WTC11 (cell line): ENCODE data around the gene OPRD1. TPM values are rescaled to one million over a fixed set of nuclear protein-coding genes. Genes with fewer than 3 reads are reported as not detected.
"Not testable (repeated sequence)": the region's sequence is repeated elsewhere in the genome, so short reads cannot be mapped to it uniquely, and the experiment has no call there.

ENCODE experiments used
- ATAC-seq: fragments of 200-7000 bp; cut with Tn5 transposase; 2 replicates; pipeline ENCODE4 v1.10.0; 2021; ENCODE audit warnings: mild to moderate bottlenecking, moderate library complexity
- CTCF ChIA-PET: fragments of 300-600 bp; sonication (Branson Sonifier 250); formaldehyde crosslinking; loops from one replicate; lab custom pipeline; 2021; ENCODE audit warnings: antibody characterized with exemption; lab: Charles Lee
- POLR2A ChIA-PET: fragments of 350-600 bp; sonication (Branson Sonifier 250); formaldehyde crosslinking; loops from one replicate; lab custom pipeline; 2021; ENCODE audit warnings: antibody characterized with exemption; lab: Charles Lee
- DNase-seq: peaks from one replicate; pipeline ENCODE4 v3.0.0; 2021; ENCODE audit warnings: low spot score
- H3K27ac Mint-ChIP-seq: 2 replicates; pipeline ENCODE4 v1.8.0; 2021; ENCODE audit warnings: mixed read lengths
- H3K27me3 Mint-ChIP-seq: 2 replicates; pipeline ENCODE4 v1.8.0; 2021; ENCODE audit warnings: low read depth, mild to moderate bottlenecking, moderate library complexity, mixed read lengths
- H3K36me3 Mint-ChIP-seq: 2 replicates; pipeline ENCODE4 v1.8.0; 2021; ENCODE audit warnings: mixed read lengths
- H3K4me1 Mint-ChIP-seq: 2 replicates; pipeline ENCODE4 v1.8.0; 2022; ENCODE audit warnings: mixed read lengths
- H3K4me3 Mint-ChIP-seq: 2 replicates; pipeline ENCODE4 v1.8.0; 2021; ENCODE audit warnings: mild to moderate bottlenecking, moderate library complexity, mixed read lengths
- H3K9me3 Mint-ChIP-seq: 2 replicates; pipeline ENCODE4 v1.8.0; 2021; ENCODE audit warnings: mixed read lengths
- CDX4 ChIP-seq: fragments of 250-450 bp; sonication (Bioruptor Pico); IDR thresholded peaks from 2 replicates; pipeline ENCODE4 v1.9.0; 2021; ENCODE audit warnings: moderate library complexity, mild to moderate bottlenecking, inconsistent platforms, borderline replicate concordance
- FOXP1 ChIP-seq: sonication (generic); formaldehyde crosslinking; IDR thresholded peaks from 2 replicates; pipeline ENCODE4 v1.8.0; 2022; ENCODE audit warnings: missing genetic modification reagents, mild to moderate bottlenecking, moderate library complexity, borderline replicate concordance
- GTF2I ChIP-seq: fragments of 250-450 bp; sonication (Bioruptor Pico); conservative IDR thresholded peaks from 2 replicates; pipeline ENCODE4 v1.4.0; 2021; ENCODE audit warnings: mild to moderate bottlenecking
- IRF2 ChIP-seq: sonication (generic); formaldehyde crosslinking; IDR thresholded peaks from 2 replicates; pipeline ENCODE4 v1.8.0; 2022; ENCODE audit warnings: low read depth, missing genetic modification reagents, borderline replicate concordance
- JAZF1 ChIP-seq: fragments of 250-450 bp; sonication (Bioruptor Pico); IDR thresholded peaks from 2 replicates; pipeline ENCODE4 v1.9.0; 2021; ENCODE audit warnings: moderate library complexity, mild to moderate bottlenecking, inconsistent platforms
- MLX ChIP-seq: sonication (generic); formaldehyde crosslinking; IDR thresholded peaks from 2 replicates; pipeline ENCODE4 v1.8.1; 2023; ENCODE audit warnings: mild to moderate bottlenecking, missing genetic modification reagents, moderate library complexity
- MYBL2 ChIP-seq: sonication (generic); formaldehyde crosslinking; IDR thresholded peaks from 2 replicates; pipeline ENCODE4 v1.8.1; 2023; ENCODE audit warnings: mild to moderate bottlenecking, moderate library complexity, missing genetic modification reagents
- NFATC4 ChIP-seq: fragments of 250-450 bp; sonication (Bioruptor Pico); IDR thresholded peaks from 2 replicates; pipeline ENCODE4 v1.9.0; 2021; ENCODE audit warnings: mild to moderate bottlenecking
- RELA ChIP-seq: sonication (generic); formaldehyde crosslinking; IDR thresholded peaks from 2 replicates; pipeline ENCODE4 v1.8.1; 2022; ENCODE audit warnings: missing genetic modification reagents, mild to moderate bottlenecking, borderline replicate concordance
- SMAD3 ChIP-seq: sonication (generic); formaldehyde crosslinking; IDR thresholded peaks from 2 replicates; pipeline ENCODE4 v1.8.0; 2022; ENCODE audit warnings: missing genetic modification reagents, mild to moderate bottlenecking, borderline replicate concordance
- ZBTB21 ChIP-seq: sonication (generic); formaldehyde crosslinking; IDR thresholded peaks from 2 replicates; pipeline ENCODE4 v1.8.1; 2023; ENCODE audit warnings: mild to moderate bottlenecking, missing genetic modification reagents, borderline replicate concordance
- ZBTB43 ChIP-seq: sonication (generic); formaldehyde crosslinking; IDR thresholded peaks from 2 replicates; pipeline ENCODE4 v1.8.1; 2023; ENCODE audit warnings: mild to moderate bottlenecking, missing genetic modification reagents
- ZNF121 ChIP-seq: sonication (generic); formaldehyde crosslinking; IDR thresholded peaks from 2 replicates; pipeline ENCODE4 v1.8.0; 2023; ENCODE audit warnings: missing genetic modification reagents
- ZNF263 ChIP-seq: sonication (generic); formaldehyde crosslinking; IDR thresholded peaks from 2 replicates; pipeline ENCODE4 v1.8.1; 2022; ENCODE audit warnings: low read depth, mild to moderate bottlenecking, moderate library complexity, missing genetic modification reagents
- ZNF423 ChIP-seq: fragments of 250-450 bp; sonication (Bioruptor Pico); IDR thresholded peaks from 2 replicates; pipeline ENCODE4 v2.1.2; 2022; ENCODE audit warnings: mild to moderate bottlenecking, moderate library complexity
- ZNF512 ChIP-seq: sonication (generic); formaldehyde crosslinking; IDR thresholded peaks from 2 replicates; pipeline ENCODE4 v1.8.1; 2022; ENCODE audit warnings: missing genetic modification reagents, borderline replicate concordance
- ZNF671 ChIP-seq: fragments of 250-450 bp; sonication (Bioruptor Pico); IDR thresholded peaks from 2 replicates; pipeline ENCODE4 v1.8.0; 2021; ENCODE audit warnings: mild to moderate bottlenecking
- total RNA-seq: library from RNA; stranded (reverse); gene quantifications from 3 replicates; pipeline ENCODE4 v1.2.3, GENCODE V29; 2021

The OPRD1 gene
- total RNA-seq, 1 experiment from 2014 or later: 2.2 TPM

GRCh38 chr1:28840928-28841544, 29.1 kb downstream of the OPRD1 start (continued):
- TF ChIP-seq ZBTB43 (CRISPR knock-in tag) (no peak), SMAD3 (CRISPR knock-in tag) (no peak), JAZF1 (CRISPR knock-in tag) (no peak)

GRCh38 chr1:28845786-28846543, 34.0 kb downstream of the OPRD1 start:
- Mint-ChIP-seq H3K27ac (peak overlapping the region; percentile 47), H3K27me3 (no peaks in the 10 kb centered on the region), H3K9me3 (no peaks in the 10 kb centered on the region), H3K4me1 (peaks cover 4% of the 10 kb centered on the region), H3K36me3 (no peaks in the 10 kb centered on the region), H3K4me3 (no peak overlapping the region)
- ChIA-PET POLR2A (no interaction called here), CTCF (interaction anchor here (0.6 to 2.3 kb wide), 24 partner anchors 9 to 361 kb away, joined by 3 to 31 read pairs (median 5); partner anchors contain the start of genes OPRD1 and YTHDF2)
- ATAC-seq (peak; percentile 98), DNase-seq (peak; percentile 41)
- TF ChIP-seq ZNF121 (CRISPR knock-in tag) (no peak), ZNF671 (CRISPR knock-in tag) (no peak), GTF2I (CRISPR knock-in tag) (0 out of 2 replicates have a peak, but pooled peaks have one; percentile 49), ZNF512 (CRISPR knock-in tag) (peak; percentile 96; the same call in 1 of the 2 replicates)

GRCh38 chr1:28847207-28847606, 35.2 kb downstream of the OPRD1 start:
- DNase-seq, H3K9me3 Mint-ChIP-seq, H3K27ac Mint-ChIP-seq, H3K36me3 Mint-ChIP-seq, H3K27me3 Mint-ChIP-seq, ATAC-seq, H3K4me3 Mint-ChIP-seq, H3K4me1 Mint-ChIP-seq: not testable (repeated sequence)
- POLR2A ChIA-PET: interaction anchor here (0.6 kb wide), 1 partner anchor 50 kb away, joined by 3 read pairs; no protein-coding TSS in a partner anchor
- CTCF ChIA-PET: interaction anchor here (1.2 to 2.3 kb wide), 8 partner anchors 11 to 63 kb away, joined by 4 to 31 read pairs (median 14); no protein-coding TSS in a partner anchor

GRCh38 chr1:28848416-28848815, 36.4 kb downstream of the OPRD1 start:
- H3K36me3 Mint-ChIP-seq: no peaks in the 10 kb centered on the region
- H3K27me3 Mint-ChIP-seq: no peaks in the 10 kb centered on the region
- TF ChIP-seq FOXP1 (CRISPR knock-in tag): no peak
- TF ChIP-seq ZNF263 (CRISPR knock-in tag): no peak
- TF ChIP-seq CDX4: no peak
- no peak for TF ChIP-seq NFATC4 (CRISPR knock-in tag)
- no peak for TF ChIP-seq MLX (CRISPR knock-in tag)
- no peak for TF ChIP-seq MYBL2
- TF ChIP-seq ZNF423 (CRISPR knock-in tag): no peak
- TF ChIP-seq IRF2 (CRISPR knock-in tag): no peak
- TF ChIP-seq ZBTB21: no peak
- no peak for TF ChIP-seq RELA
- ATAC-seq: no peak
- no peak overlapping the region for H3K27ac Mint-ChIP-seq
- H3K4me1 Mint-ChIP-seq: peaks cover 8% of the 10 kb centered on the region
- DNase-seq: no peak
- POLR2A ChIA-PET: no interaction called here
- CTCF ChIA-PET: no interaction called here
- peaks cover 4% of the 10 kb centered on the region for H3K9me3 Mint-ChIP-seq
- H3K4me3 Mint-ChIP-seq: no peak overlapping the region
